Osteoblast (primary cell): ENCODE measurements around the gene SRSF6. TPM values are rescaled to one million over a fixed set of nuclear protein-coding genes. Genes with fewer than 3 reads are reported as not detected.

Source experiments
- DNase-seq: peaks from one replicate; pipeline ENCODE4 v3.0.0; 2011; ENCODE audit warnings: low spot score, mixed read lengths; ENCODE audit not compliant: insufficient read length; ENCODE audit errors: missing footprints
- H2AFZ ChIP-seq: 2 replicates; pipeline ENCODE4 v1.6.0; 2011; ENCODE audit warnings: mild to moderate bottlenecking, low read length
- H3K27ac ChIP-seq: 2 replicates; pipeline ENCODE4 v1.5.1; 2011; ENCODE audit warnings: mild to moderate bottlenecking, low read depth, low read length, moderate library complexity
- H3K27me3 ChIP-seq: 2 replicates; pipeline ENCODE4 v1.6.0; 2012; ENCODE audit warnings: mild to moderate bottlenecking, control low read depth, inconsistent platforms, low read length, moderate library complexity; ENCODE audit not compliant: insufficient read depth
- H3K36me3 ChIP-seq: 2 replicates; pipeline ENCODE4 v1.5.1; 2011; ENCODE audit warnings: mild to moderate bottlenecking, low read length, control low read depth, moderate library complexity; ENCODE audit not compliant: insufficient read depth
- H3K4me1 ChIP-seq: 2 replicates; pipeline ENCODE4 v1.5.1; 2011; ENCODE audit warnings: mild to moderate bottlenecking, low read length, control low read depth, moderate library complexity; ENCODE audit not compliant: insufficient read depth
- H3K4me2 ChIP-seq: 2 replicates; pipeline ENCODE4 v1.6.0; 2011; ENCODE audit warnings: mild to moderate bottlenecking, low read length; ENCODE audit not compliant: insufficient read depth
- H3K4me3 ChIP-seq: fragments of 200-600 bp; sonication (generic); 3 replicates; pipeline ENCODE4 v1.5.1; 2012; ENCODE audit warnings: mild to moderate bottlenecking, low read length, inconsistent platforms; ENCODE audit not compliant: insufficient read depth
- H3K79me2 ChIP-seq: 2 replicates; pipeline ENCODE4 v1.6.0; 2012; ENCODE audit warnings: mild to moderate bottlenecking, low read length, control low read depth, inconsistent platforms; ENCODE audit not compliant: insufficient read depth
- H3K9me3 ChIP-seq: 2 replicates; pipeline ENCODE4 v1.5.1; 2011; ENCODE audit warnings: low read depth, low read length, control low read depth
- H4K20me1 ChIP-seq: 2 replicates; pipeline ENCODE4 v1.6.0; 2012; ENCODE audit warnings: mild to moderate bottlenecking, low read length, control low read depth; ENCODE audit not compliant: insufficient read depth
- total RNA-seq: library from RNA; depleted of rRNA; stranded (reverse); fragments of >200 nt; gene quantifications from 2 replicates; pipeline ENCODE4 v1.2.3, GENCODE V29; 2012
- TF ChIP-seq, protein P1 (sequence below): IDR thresholded peaks from 2 replicates; pipeline ENCODE4 v1.5.1; 2011; ENCODE audit warnings: mild to moderate bottlenecking, low read depth, low read length, moderate library complexity; ENCODE audit errors: extremely low read depth

Gene SRSF6
- total RNA-seq, 1 donor: 81.1 TPM

DNA sequence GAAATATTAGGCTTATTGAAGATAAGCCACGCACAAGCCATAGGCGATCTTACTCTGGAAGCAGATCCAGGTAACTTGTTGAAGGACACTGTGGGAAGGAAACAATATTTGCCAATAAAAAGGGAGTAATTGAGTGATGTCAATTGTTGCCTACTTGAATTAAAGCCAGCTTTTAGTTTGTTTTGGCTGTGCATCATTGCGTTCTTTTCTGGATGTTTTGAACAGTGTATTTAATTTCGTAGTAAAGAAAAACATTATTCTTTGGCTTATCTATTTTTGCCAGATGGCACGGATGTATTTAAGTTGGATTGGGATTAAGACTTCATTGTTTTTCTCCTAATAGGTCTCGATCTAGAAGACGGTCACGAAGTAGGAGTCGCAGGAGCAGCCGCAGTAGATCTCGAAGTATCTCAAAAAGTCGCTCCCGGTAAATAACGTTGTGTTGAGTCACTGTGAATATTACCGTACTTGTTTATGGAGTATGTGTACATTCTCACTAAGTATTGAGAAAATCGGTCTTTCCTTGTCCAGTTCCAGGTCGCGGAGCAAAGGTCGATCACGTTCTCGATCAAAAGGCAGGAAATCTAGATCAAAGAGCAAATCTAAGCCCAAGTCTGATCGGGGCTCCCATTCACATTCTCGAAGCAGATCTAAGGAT lies 2.6 kb downstream of the SRSF6 start:
- peaks cover 59% of the 10 kb centered on the region for H4K20me1 ChIP-seq
- peaks cover 61% of the 10 kb centered on the region for H3K79me2 ChIP-seq
- no peak for DNase-seq
- H2AFZ ChIP-seq: no peak overlapping the region
- H3K9me3 ChIP-seq: no peaks in the 10 kb centered on the region
- H3K27ac ChIP-seq: no peak overlapping the region
- H3K36me3 ChIP-seq: peaks cover 64% of the 10 kb centered on the region
- TF ChIP-seq, protein P1, sequence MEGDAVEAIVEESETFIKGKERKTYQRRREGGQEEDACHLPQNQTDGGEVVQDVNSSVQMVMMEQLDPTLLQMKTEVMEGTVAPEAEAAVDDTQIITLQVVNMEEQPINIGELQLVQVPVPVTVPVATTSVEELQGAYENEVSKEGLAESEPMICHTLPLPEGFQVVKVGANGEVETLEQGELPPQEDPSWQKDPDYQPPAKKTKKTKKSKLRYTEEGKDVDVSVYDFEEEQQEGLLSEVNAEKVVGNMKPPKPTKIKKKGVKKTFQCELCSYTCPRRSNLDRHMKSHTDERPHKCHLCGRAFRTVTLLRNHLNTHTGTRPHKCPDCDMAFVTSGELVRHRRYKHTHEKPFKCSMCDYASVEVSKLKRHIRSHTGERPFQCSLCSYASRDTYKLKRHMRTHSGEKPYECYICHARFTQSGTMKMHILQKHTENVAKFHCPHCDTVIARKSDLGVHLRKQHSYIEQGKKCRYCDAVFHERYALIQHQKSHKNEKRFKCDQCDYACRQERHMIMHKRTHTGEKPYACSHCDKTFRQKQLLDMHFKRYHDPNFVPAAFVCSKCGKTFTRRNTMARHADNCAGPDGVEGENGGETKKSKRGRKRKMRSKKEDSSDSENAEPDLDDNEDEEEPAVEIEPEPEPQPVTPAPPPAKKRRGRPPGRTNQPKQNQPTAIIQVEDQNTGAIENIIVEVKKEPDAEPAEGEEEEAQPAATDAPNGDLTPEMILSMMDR: no peak
- no peak overlapping the region for H3K4me3 ChIP-seq
- H3K27me3 ChIP-seq: no peaks in the 10 kb centered on the region
- peak overlapping the region; percentile 7 for H3K4me2 ChIP-seq
- H3K4me1 ChIP-seq: peaks cover 16% of the 10 kb centered on the region

DNA sequence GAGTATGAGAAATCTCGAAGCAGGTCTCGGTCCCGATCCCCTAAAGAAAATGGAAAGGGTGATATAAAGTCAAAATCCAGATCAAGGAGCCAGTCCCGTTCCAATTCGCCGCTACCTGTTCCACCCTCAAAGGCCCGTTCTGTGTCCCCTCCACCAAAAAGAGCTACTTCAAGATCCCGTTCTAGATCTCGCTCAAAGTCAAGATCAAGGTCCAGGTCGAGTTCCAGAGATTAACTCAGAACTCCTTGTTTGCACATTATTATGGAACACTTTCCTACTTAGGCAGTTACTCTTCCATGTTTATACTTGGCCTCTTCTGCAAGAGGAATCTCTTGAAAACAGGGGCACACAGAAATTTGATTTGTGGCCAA lies 3.1 kb downstream of the SRSF6 start:
- peaks cover 59% of the 10 kb centered on the region for H4K20me1 ChIP-seq
- H3K36me3 ChIP-seq: peaks cover 70% of the 10 kb centered on the region
- H3K4me3 ChIP-seq: no peak overlapping the region
- no peaks in the 10 kb centered on the region for H3K9me3 ChIP-seq
- TF ChIP-seq, protein P1: no peak
- peaks cover 61% of the 10 kb centered on the region for H3K79me2 ChIP-seq
- H3K4me2 ChIP-seq: no peak overlapping the region
- peaks cover 16% of the 10 kb centered on the region for H3K4me1 ChIP-seq
- DNase-seq: no peak
- H2AFZ ChIP-seq: no peak overlapping the region
- no peaks in the 10 kb centered on the region for H3K27me3 ChIP-seq
- H3K27ac ChIP-seq: no peak overlapping the region

DNA sequence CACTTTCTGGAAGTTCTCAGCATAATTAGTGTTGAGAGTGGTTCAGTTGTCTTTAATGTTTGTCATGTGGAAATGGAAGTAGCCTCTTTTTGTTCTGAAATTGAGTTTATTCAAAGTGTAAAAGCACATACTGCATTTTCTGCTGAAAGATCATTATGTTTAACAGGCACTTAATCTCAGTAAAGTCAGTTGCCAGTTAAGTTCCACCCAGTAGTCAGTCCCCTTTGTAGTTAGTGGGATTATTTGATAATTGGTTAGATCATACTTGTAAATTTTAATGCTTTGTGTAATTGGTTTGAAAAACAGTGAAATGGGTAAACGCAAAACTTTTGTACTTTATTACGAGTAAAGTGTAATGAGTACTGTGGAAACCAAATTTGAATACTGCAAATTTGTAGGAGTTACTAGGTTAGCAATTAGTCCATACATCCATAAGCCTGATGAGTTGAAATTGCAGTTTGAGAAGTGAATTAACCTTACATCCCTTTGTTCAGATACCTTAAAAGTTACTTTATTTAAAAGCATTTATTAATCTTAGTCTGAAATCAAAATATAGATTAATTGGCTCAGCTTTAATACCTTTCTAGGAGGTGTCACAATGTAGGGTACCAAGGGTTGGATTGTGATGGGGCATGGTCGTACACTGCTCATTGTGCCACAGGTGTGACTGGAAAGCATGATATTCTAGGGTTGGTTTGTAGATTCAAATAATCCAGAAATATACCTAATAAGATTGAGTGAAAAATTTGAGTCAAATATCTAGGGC lies 4.4 kb downstream of the SRSF6 start:
- Histone ChIP-seq H3K4me2 (no peak overlapping the region), H3K79me2 (peaks cover 61% of the 10 kb centered on the region), H4K20me1 (peaks cover 59% of the 10 kb centered on the region), H3K27me3 (no peaks in the 10 kb centered on the region), H3K4me1 (peaks cover 8% of the 10 kb centered on the region), H2AFZ (no peak overlapping the region), H3K9me3 (no peaks in the 10 kb centered on the region), H3K36me3 (peaks cover 81% of the 10 kb centered on the region), H3K27ac (no peak overlapping the region), H3K4me3 (no peak overlapping the region)
- TF ChIP-seq, protein P1: no peak
- DNase-seq: no peak

DNA sequence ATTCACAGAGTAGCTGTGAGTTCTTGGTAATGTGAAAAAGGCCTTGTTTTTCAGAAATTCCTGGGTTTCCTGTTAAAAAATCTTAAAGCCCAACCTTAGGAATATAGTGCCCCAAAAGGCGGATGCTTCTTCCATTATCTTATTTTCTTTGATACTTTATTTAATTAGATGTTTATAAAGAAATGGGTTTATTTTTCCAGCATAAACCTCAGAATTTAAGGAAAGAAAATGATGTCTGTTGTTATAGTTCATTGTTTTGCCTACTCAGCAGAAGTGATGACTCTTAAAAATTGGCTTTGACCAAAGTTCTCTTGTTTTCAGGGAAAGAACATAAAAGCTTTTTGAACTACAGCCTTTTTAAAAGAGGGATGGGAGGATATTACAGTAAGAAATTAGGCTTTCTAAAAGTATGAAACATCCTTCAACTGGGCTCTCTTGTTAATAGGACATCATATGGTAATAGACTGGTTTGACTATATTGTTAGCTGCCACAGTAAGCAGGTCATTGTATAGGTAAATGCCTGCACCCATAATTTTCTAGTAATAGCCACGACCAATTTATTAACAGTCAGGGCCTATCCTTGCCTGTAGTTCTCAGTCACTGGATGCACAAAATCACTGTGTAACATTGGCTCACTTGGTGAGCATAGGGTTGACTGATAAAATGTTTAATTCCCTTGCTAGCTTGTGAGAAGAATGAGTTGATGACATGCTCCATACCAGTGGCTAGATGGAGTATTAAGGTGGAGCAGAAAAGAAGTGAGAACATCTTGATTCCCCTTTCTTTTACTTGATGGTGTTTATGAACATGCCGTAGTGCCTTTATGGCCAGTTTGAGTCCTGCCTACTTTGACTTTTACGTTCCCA lies 5.2 kb downstream of the SRSF6 start:
- Histone ChIP-seq H3K4me3 (no peak overlapping the region), H3K27me3 (no peaks in the 10 kb centered on the region), H2AFZ (no peak overlapping the region), H3K9me3 (no peaks in the 10 kb centered on the region), H3K4me1 (peaks cover 8% of the 10 kb centered on the region), H4K20me1 (peaks cover 62% of the 10 kb centered on the region), H3K4me2 (no peak overlapping the region), H3K27ac (no peak overlapping the region), H3K79me2 (peaks cover 59% of the 10 kb centered on the region), H3K36me3 (peaks cover 81% of the 10 kb centered on the region)
- TF ChIP-seq, protein P1: no peak
- DNase-seq: no peak
